ENCODE measurements around the gene KDM2A.
"Not testable (repeated sequence)": the region's sequence is repeated elsewhere in the genome, so short reads cannot be mapped to it uniquely, and the experiment has no call there.

Gene KDM2A

GRCh38 chr11:67256477-67257135, 137.5 kb downstream of the KDM2A start:
- Histone ChIP-seq H3K4me3 (replicated peaks; ENCODE audit: insufficient read depth, low read length) (no peak overlapping the region), H3K27me3 (ENCODE audit: insufficient read depth, poor library complexity, severe bottlenecking) (no peaks in the 10 kb centered on the region), H3K27ac (replicated peaks) (no peak overlapping the region)
- DNase-seq (ENCODE audit: low read depth in 1 of 2, low spot score in 1 of 2) = no peak
- TF ChIP-seq POLR2AphosphoS5 (IDR thresholded peaks at IDR 0.05; ENCODE audit: low read depth) = no peak
- no peak for TF ChIP-seq REST (IDR thresholded peaks at IDR 0.05; ENCODE audit: insufficient replicate concordance, low read depth)
- TF ChIP-seq SPI1 (IDR thresholded peaks at IDR 0.05; ENCODE audit: borderline replicate concordance, low read depth) = no peak
- TF ChIP-seq GABPA (IDR thresholded peaks at IDR 0.05; ENCODE audit: low read depth) = no peak
- TF ChIP-seq CTCF (IDR thresholded peaks at IDR 0.05; ENCODE audit: insufficient read depth, low read length) = no peak

- DNase-seq (ENCODE audit: low read depth in 1 of 2, low spot score in 1 of 2) = no peak
- Histone ChIP-seq H3K27ac (replicated peaks) (no peak overlapping the region), H3K4me3 (replicated peaks; ENCODE audit: insufficient read depth, low read length) (no peak overlapping the region), H3K27me3 (ENCODE audit: insufficient read depth, poor library complexity, severe bottlenecking) (no peaks in the 10 kb centered on the region)
- no peak for TF ChIP-seq CTCF (IDR thresholded peaks at IDR 0.05; ENCODE audit: insufficient read depth, low read length)
- TF ChIP-seq REST (IDR thresholded peaks at IDR 0.05; ENCODE audit: insufficient replicate concordance, low read depth) = no peak
- no peak for TF ChIP-seq GABPA (IDR thresholded peaks at IDR 0.05; ENCODE audit: low read depth)
- TF ChIP-seq POLR2AphosphoS5 (IDR thresholded peaks at IDR 0.05; ENCODE audit: low read depth) = no peak
- no peak for TF ChIP-seq SPI1 (IDR thresholded peaks at IDR 0.05; ENCODE audit: borderline replicate concordance, low read depth)
Observed at GRCh38 chr11:67260406-67260805, 141.3 kb downstream of the KDM2A start.

- not testable (repeated sequence) for H3K27me3 ChIP-seq (ENCODE audit: insufficient read depth, poor library complexity, severe bottlenecking); H3K27ac ChIP-seq (replicated peaks); H3K4me3 ChIP-seq (replicated peaks; ENCODE audit: insufficient read depth, low read length)
- DNase-seq (ENCODE audit: low read depth in 1 of 2, low spot score in 1 of 2) = peak in 1 of 2 experiments; percentile 50
Observed at GRCh38 chr11:67260885-67261639, 142.0 kb downstream of the KDM2A start.

GRCh38 chr11:67261640-67261945, 142.5 kb downstream of the KDM2A start:
- H3K27me3 ChIP-seq (ENCODE audit: insufficient read depth, poor library complexity, severe bottlenecking) = no peaks in the 10 kb centered on the region
- no peak overlapping the region; the same call in 1 of the 2 replicates for H3K4me3 ChIP-seq (replicated peaks; ENCODE audit: insufficient read depth, low read length)
- no peak overlapping the region for H3K27ac ChIP-seq (replicated peaks)
- TF ChIP-seq SPI1 (IDR thresholded peaks at IDR 0.05; ENCODE audit: borderline replicate concordance, low read depth) (no peak), REST (IDR thresholded peaks at IDR 0.05; ENCODE audit: insufficient replicate concordance, low read depth) (no peak), GABPA (IDR thresholded peaks at IDR 0.05; ENCODE audit: low read depth) (no peak), CTCF (IDR thresholded peaks at IDR 0.05; ENCODE audit: insufficient read depth, low read length) (no peak), POLR2AphosphoS5 (IDR thresholded peaks at IDR 0.05; ENCODE audit: low read depth) (no peak)
- DNase-seq (ENCODE audit: low read depth in 1 of 2, low spot score in 1 of 2) = no peak

Data from HL-60 (cell line).